Measurements from ENCODE around the gene CC2D1B.

CC2D1B gene

GRCh38 chr1:52305417-52306226 is 60.4 kb downstream of the CC2D1B start:
- no peak for DNase-seq

Measured in activated gamma-delta T cell treated with Interleukin-2 at 50 U/mL for 16 hours (primary cell).